Mucosa of gallbladder (tissue), 1 donor: Measurements from ENCODE around the gene RAB3IL1. TPM values are rescaled to one million over a fixed set of nuclear protein-coding genes. Genes with fewer than 3 reads are reported as not detected.
"Not testable (repeated sequence)": the region's sequence is repeated elsewhere in the genome, so short reads cannot be mapped to it uniquely, and the experiment has no call there.

ENCODE experiments used
- DNase-seq: peaks from one replicate; pipeline ENCODE4 v3.0.0-alpha.2; 2020; ENCODE audit warnings: low spot score
- total RNA-seq: library from RNA; stranded (reverse); gene quantifications from one replicate; pipeline ENCODE4 v1.2.1, GENCODE V29; 2021
- donor health status: DM: no; HTN: no; CAD: no.

RAB3IL1 gene
- total RNA-seq, 1 donor from 2014 or later: 12.1 TPM

DNA sequence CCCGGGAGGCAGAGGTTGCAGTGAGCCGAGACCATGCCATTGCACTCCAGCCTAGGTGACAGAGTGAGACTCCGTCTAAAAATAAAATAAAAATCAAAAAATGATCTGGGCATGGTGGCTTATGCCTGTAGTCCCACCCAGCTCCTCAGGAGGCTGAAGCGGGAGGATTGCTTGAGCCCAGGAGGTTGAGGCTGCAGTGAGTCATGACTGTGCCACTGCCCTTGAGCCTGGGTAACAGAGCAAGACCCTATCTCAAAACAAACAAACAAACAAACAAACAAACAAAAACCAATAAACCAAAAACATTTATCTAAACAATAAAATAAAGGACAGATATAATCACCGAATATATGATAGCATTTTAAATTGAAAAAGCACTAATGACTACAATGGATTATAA is 36.3 kb upstream of the RAB3IL1 start:
- not testable (repeated sequence) for DNase-seq

DNA sequence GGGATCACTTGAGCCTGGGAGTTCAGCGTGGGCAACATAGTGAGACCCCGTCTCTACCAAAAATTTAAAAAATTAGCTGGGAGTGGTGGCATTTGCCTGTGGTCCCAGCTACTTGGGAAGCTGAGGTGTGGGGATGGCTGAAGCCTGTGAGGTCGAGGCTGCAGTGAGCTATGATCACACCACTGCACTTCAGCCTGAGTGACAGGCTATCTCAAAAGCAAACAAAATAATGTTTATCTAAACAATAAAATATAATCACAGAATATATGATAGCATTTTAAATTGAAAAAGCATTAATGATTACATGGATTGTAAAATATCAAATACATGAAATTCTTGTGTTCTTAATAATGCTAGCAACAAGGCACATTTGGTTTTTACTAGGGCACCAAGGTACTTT is 35.5 kb upstream of the RAB3IL1 start:
- no peak for DNase-seq

DNA sequence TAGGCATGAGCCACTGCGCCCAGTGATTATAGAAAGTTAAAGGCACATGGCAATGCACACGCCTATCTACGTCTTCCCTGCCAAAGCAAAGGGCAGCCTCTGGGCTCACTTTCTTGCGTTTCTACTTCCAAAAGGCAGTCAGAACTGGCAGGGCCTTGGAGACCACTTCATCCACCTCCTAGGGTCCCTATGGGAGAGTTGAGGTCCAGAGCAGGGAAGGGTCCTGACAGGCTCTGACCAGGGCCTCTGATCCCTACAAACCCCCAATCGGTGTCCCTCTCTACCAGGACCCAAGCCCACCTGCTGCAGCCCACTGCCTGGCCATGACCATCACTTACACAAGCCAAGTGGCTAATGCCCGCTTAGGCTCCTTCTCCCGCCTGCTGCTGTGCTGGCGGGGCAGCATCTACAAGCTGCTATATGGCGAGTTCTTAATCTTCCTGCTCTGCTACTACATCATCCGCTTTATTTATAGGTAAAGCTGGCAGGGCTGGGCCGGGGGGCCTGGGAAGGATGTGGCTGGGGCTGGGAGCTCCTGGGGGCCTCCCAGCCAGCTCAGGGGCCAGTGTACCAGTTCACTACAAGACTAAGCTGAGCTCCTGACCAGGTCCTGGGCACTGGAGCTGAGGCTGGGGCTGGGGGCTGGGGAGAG is 34.2 kb upstream of the RAB3IL1 start:
- no peak for DNase-seq

DNA sequence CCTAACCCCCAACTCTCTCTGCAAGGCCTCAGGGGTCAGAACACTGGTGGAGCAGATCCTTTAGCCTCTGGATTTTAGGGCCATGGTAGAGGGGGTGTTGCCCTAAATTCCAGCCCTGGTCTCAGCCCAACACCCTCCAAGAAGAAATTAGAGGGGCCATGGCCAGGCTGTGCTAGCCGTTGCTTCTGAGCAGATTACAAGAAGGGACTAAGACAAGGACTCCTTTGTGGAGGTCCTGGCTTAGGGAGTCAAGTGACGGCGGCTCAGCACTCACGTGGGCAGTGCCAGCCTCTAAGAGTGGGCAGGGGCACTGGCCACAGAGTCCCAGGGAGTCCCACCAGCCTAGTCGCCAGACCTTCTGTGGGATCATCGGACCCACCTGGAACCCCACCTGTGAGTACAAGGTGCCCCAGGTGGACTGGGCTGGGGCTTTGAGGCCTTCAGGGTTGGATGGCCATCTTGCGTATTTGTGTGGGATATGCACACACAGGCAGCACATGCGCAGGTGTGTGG is 32.7 kb upstream of the RAB3IL1 start, which contains the start of gene BEST1:
BEST1 (plus strand) TSS at position 317 of the 513 bp plus-strand sequence. CDS start 1,456 bp downstream, outside the sequence.
- no peak for DNase-seq

DNA sequence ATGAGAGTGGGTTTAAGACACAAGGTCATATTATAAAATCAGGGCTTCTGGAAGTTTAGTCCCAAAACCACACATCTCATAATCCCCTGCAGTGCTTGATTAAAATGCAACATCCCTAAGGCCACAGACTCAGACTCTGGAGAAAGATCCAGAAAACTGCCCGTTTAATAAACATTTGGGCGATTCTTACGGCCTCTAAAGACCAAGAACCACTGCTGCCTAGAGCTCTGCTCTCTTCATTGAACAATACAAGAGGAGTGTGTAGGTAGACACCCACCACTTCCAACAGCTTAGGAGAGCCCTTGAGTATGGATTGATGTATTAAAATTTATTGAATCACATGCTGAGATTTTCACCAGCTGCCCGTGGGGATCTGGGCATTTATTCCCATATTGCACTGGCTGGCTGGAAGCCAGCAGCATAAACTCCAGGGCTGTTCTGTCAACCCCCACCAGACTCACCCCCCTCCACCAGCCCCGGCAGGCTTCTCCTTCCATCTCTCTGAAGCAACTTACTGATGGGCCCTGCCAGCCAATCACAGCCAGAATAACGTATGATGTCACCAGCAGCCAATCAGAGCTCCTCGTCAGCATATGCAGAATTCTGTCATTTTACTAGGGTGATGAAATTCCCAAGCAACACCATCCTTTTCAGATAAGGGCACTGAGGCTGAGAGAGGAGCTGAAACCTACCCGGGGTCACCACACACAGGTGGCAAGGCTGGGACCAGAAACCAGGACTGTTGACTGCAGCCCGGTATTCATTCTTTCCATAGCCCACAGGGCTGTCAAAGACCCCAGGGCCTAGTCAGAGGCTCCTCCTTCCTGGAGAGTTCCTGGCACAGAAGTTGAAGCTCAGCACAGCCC is 32.0 kb upstream of the RAB3IL1 start:
- DNase-seq: peak; percentile 64

DNA sequence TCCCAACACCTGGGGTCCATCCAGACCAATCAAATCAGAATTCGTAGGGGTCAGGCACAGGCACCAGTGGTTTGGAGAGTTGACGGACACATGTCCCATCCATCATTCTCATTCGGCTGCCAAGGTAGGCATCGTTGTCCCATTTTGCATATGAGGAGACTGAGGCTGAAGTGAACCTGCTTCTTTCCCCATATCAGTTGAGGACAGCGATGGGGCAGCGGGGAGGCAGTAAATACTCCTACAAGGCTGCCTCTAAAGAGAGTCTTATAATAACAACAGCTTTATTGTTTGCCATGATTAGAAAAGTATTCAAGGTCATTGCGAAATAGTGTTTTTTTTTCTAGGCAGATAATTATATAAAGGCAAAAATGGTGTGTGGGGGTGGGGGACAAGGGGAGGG is 31.1 kb upstream of the RAB3IL1 start:
- no peak for DNase-seq

DNA sequence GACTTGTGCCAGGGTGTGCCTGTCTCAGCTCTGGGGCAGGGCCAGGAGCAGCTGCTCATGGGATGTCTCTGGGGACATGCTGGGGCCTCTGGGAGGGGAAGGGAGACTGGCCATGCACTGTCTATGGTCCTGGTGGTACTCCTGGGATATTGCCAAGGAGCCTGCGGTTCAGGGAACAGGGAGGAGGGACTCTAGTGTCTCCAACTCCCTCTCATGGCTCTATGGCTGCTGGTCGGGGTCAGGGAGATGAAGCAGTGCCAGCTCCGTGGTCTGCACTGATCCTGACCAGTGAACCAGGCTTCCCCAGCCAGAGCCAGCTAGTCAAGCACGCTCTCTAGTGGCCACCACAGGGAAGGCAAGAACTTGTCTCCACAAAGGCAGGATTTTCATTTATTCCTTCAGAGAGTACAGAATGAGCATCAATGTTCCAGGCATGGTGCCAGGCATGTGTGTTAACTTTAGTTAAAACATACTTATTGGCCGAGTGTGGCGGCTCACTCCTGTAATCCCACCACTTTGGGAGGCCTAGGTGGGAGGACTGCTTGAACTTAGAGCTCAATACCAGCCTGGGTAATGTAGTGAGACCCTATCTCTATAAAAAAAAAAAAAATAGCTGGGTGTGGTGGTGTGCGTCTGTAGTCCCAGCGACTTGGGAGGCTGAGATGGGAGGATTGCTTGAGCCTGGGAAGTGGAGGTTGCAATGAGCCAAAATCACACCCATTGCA is 30.3 kb upstream of the RAB3IL1 start:
- DNase-seq: peak; percentile 85

DNA sequence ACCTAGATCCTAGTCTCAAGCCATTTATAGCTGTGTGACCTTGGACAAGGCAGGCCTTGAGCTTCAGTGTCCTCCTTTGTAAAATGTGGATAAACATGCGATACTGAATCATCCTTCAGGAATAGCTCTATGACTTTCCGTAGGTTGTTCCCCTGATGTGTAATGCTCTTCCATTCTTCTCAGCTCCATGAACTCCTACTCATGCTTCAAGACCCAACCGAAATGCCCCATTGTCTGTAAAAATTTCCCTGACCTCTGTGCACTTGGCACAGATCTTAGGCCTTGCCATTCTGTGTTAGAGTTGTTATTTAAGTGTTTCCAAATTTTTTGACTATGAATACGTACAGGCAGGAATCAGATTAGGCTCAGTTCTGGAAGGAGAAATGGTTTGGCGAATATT is 29.5 kb upstream of the RAB3IL1 start:
- no peak for DNase-seq

DNA sequence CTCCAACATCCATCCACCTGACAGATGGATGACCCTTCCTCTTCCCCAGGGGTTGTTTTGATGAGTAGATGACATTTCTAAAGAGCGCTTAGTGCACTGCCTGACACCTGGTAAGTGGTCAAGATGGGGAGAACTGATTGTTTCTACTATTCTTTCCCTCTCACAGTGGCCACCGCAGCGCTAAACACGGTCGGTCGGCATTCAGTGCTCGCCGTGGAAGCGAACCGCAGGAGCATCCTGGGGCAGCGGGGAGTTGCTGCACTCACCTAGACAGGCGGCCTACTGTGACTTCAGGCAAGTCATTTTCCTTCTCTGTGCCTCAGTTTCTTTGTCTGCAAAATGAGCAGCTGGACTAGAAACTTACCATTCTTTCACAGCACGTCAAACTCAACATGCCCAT is 27.8 kb upstream of the RAB3IL1 start:
- no peak for DNase-seq

DNA sequence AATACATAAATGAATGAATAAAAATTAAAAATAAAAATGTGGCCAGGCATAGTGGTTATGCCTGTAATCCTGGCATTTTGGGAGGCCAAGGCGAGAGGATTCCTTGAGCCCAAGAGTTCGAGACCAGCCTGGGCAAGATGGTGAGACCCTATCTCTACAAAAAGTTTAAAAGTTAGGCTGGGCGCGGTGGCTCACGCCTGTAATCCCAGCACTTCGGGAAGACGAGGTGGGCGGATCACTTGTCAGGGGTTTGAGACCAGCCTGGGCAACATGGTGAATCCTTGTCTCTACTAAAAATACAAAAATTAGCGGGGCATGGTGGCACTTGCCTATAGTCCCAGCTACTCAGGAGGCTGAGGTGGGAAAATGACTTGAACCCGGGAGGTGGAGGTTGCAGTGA is 23.1 kb upstream of the RAB3IL1 start:
- no peak for DNase-seq

DNA sequence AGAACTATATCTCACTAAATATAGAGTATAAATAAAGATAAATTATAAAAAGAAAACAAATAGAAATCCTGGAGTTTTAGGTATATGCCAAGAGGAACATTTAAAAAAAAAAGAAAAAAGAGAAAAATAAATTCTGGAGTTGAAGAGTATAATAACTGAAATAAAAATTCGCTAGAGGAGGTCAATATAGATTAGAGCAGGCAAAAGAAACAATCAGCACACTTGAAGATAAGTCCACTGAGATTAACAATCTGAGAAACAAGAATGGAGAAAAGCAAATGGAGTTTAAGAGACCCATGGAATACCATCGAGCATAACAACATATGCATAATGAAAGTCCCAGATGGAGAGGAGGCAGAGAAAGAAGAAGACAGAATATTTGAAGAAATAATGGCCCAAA is 18.5 kb upstream of the RAB3IL1 start:
- DNase-seq: no peak

DNA sequence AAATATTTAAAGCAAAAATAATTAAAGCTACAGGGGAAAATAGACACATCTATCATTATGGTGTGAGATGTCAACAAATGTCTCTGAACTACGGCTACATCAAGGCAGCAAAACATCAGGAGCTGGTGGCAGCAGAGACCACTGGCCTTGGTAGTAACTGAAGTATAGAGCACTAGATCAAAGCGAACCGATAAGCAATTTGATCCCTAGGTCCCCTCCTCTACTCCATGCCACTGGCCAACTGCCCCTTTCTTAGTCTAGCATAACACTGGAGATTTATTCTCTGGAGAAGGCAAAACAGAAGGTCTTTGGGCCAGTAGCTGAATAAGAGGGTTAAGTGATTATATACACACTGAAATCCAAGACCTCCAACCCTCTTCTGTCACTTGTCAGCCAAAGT is 13.6 kb upstream of the RAB3IL1 start:
- no peak for DNase-seq

DNA sequence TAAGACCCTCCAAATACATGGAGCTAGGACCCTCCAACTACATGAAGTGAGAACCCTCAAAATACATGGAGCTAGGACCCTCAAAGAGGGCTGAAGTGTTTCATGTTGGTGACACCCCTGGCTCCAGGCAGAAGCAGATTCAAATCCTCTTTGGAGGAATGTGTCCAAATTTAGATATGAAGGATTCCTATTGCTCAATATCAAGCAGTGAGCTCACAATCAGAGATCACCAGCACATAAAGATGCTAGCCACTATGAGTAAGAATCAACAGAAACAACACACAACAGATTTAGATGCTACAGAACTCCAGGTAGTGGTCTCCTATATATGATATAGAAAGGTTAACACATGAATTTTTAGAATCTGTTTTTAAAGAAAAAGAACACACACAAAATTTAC is 11.2 kb upstream of the RAB3IL1 start:
- DNase-seq: no peak

DNA sequence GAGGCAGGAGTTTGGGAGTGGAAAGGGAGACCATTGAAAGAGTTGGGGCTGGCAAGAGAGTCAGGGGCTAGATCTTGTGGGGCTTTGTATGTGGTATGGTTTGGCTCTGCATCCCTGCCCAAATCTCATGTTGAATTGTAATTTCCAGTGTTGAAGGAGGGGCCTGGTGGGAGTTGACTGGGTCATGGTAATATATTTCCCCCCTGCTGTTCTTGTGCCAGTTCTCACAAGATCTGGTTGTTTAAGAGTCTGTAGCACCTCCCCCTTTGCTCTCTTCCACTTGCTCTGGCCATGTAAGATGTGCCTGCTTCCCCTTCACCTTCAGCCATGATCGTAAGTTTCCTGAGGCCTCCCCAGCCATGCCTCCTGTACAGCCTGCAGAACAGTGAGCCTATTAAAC is 10.1 kb upstream of the RAB3IL1 start:
- no peak for DNase-seq

DNA sequence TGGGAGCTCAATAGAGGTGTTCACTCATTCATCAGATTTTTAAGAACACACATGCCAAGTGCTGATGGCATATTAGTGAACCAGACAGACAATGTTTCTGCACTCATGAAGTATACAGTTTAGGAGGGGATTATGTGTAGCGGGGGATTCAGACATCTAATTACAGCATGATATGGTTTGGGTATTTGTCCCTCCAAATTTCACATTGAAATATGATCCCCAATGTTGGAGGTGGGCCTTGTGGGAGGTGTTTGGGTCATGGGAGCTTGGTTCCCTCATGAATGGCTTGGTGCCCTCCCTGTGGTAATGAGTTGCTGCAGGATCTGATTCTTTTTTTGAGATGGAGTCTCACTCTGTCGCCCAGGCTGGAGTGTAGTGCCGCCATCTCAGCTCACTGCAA is 8.9 kb upstream of the RAB3IL1 start:
- DNase-seq: no peak

DNA sequence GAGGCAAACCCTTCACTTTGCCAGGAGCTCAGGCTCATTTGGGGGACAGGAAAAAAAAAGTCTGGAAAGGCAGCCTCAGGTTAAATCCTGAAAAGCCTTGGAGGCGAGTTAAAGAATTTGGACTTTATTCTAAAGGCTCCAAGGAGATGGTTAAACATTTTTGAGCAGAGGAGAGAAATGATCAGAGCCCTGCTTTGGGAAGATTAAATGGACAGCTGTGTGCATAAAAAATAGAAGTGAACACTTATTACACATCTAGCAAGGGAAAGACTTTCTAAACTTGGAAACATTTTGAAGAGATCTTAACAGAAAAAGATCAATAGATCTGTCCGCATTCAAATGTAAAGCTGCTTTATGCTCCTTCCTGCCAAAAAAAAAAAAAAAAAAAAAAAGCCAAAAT is 8.4 kb upstream of the RAB3IL1 start:
- no peak for DNase-seq

DNA sequence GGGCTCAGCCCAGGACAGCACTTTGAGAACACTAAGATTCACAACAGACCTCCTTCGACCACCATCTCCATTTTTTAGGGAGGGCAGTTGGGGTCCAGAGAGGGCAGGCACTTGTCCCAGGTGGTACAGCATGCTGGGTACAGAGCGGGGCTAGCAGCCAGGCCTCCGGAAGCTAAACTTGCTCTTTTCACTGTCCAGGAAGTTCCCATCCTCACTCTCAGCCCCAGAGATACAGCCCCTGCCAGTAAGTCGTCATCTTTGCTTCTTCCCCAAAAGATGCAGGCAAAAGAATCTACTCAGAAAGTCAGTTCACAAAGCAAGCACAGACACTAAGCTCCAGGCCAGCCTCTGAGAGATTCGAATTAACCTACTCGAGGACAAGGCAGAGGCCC is 6.7 kb upstream of the RAB3IL1 start:
- DNase-seq: no peak

DNA sequence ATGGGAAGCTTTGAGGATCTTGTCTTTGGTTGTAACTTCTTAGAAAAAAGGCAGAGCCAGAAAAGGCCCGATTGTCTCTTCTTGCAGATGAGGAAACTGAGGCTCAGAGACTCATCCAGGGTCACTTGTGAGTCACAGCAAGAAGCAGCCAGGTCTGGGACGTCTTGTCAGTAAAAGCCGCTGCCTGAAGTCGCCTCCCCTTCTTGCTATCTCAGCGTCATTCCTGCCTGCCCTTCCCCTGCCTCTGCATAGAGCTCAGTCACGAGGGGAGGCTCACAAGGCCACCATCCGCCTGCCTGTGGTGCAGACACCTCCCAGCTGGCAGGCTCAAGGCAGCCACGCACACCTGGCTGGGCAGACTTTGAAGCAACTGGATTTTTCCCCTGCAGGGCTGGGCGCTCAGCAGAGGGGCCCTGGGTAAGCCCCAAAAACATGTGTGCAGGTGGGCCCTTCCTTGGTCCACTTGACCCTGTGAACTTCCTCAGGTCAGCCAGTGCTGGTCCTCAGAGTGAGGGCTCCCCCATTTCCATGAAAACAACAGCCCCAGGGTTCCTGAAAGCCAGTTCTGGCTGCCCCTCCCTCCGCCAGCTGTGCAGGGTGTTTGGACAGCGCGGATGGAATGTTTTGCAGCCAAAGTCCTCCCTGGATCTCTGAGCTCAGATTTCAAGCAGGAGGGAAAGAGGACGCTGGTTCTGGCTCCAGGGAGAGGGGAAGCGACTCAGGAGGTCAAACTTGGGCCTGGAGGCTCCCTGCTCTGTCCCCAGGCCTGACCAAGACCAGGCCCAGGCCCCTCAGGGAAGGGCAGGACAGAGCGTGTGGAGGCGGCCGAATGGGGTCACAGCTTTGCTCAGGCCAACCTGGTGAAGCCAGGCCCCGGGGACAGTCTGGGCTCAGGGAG is 6.0 kb upstream of the RAB3IL1 start:
- DNase-seq: peak; percentile 78

DNA sequence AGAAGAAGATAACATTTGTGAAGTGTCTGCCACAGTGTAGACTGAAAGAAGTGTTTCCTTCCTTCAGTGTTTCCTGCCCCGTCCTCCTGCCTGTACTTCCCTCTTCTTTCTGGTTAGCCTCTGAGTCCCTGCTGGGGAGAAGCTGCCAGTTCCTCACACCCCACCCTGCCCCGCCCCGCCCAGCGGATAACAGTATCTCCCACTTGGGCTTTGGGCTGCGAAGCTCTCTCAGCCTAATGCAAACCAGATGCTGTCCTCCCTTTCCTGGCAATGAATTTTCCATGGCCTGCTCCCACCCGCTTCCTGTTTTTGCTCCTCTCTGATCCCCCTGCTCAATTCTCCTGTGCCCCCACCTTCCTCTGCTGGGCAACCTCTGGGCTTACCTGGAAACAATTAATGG is 5.2 kb upstream of the RAB3IL1 start:
- peak; percentile 61 for DNase-seq

DNA sequence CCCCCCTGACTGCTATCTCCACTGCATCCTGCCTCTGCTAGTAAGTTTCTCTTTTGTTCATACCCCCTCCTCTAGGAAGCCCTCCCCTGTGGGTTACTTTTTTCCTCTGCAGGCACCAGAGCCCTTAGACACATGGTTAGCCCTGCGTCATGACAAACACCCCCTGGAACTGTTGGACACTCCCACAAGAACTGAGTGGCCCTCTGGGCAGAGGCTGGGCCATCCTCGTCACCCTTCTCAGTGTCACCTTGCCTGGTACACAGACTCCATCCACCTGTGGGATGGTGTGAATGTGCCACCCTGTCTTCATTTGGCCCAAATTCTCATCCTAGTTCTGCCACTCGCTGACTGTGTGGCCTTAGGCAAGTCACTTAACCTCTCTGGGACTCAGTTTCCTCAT is 4.1 kb upstream of the RAB3IL1 start:
- DNase-seq: no peak
